ENCODE results near the gene TIAL1. TPM values are rescaled to one million over a fixed set of nuclear protein-coding genes. Genes with fewer than 3 reads are reported as not detected.

TIAL1 gene
- total and polyA plus RNA-seq, 2 donors (not counting 3 experiments of a cell fraction or from before 2014, with no cell fraction given), result 57.7 to 150 TPM

DNA sequence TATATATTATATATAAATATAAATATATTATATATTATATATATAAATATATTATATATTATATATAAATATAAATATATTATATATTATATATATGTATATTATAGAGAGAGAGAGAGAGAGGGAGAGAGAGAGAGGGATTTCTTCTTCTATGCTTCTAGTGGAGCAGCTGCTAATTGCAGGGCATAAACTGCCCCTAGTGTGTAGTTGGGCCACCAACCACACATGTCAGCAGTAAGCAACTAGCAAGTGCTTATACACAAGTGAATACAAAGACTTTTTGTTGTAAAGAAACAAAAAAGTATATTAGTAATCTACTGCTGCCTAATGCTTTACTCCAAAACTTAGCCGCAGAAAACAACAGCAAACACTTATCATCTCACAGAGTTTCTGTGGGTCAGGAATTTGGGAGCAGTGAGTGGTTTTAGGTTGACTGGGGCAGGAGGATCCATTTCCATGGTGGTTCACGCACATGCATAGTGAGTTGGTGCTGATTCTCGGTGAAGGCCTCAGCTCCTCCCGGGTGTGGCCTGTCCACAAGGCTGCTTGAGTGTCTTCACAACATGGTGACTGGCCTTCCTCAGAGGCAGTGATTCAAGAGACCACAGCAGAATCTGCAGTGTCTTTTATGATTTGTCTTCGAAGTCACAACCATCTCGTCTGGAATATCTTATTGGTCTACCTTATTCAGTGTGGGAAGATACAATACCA lies 29.0 kb upstream of the TIAL1 start:
- POLR2A ChIA-PET, result no interaction called here
- Histone ChIP-seq H3K4me1 (ENCODE audit: control insufficient read depth, extremely low read depth, insufficient read depth, low read length) (peaks cover 3% of the 10 kb centered on the region), H2AFZ (ENCODE audit: low read depth, low read length) (no peak overlapping the region), H3K36me3 (ENCODE audit: control insufficient read depth in 2 of 2, extremely low read depth in 1 of 2, insufficient read depth in 2 of 2, low read length in 2 of 2) (no peaks in the 10 kb centered on the region), H3K4me2 (ENCODE audit: insufficient read depth, low read length) (no peak overlapping the region), H3K9me3 (replicated peaks; ENCODE audit: control insufficient read depth, insufficient read depth, low read length) (no peaks in the 10 kb centered on the region), H3K27ac (ENCODE audit: insufficient read depth, low read depth, low read length) (no peak overlapping the region), H3K27me3 (ENCODE audit: control insufficient read depth in 2 of 2, insufficient read depth in 2 of 2, low read length in 2 of 2) (peaks cover 0 to 1% of the 10 kb centered on the region in 2 experiments), H3K9ac (replicated peaks; ENCODE audit: extremely low read depth, insufficient read depth, low read length) (no peak overlapping the region), H3K9me1 (replicated peaks; ENCODE audit: control insufficient read depth, extremely low read depth, insufficient read depth, low read length) (no peaks in the 10 kb centered on the region), H3K4me3 (replicated peaks in 1 of 3; ENCODE audit: insufficient read depth in 1 of 3, low read depth in 1 of 3, low read length in 3 of 3) (no peak overlapping the region), H3K79me2 (ENCODE audit: control insufficient read depth, insufficient read depth, low read length) (no peaks in the 10 kb centered on the region), H4K20me1 (replicated peaks; ENCODE audit: control insufficient read depth, extremely low read depth, insufficient read depth, low read length) (no peaks in the 10 kb centered on the region)
- intact Hi-C loops (cut with micrococcal nuclease), result no loop called here
- DNase-seq (ENCODE audit: low read depth, low spot score), result no peak
- CTCF ChIA-PET, result interaction anchor here (1.6 to 1.8 kb wide), 2 partner anchors 17 to 23 kb away, joined by 4 to 5 read pairs; no protein-coding TSS in a partner anchor
- TF ChIP-seq FOS (IDR thresholded peaks at IDR 0.05; ENCODE audit: borderline replicate concordance, insufficient read depth, low read length) (no peak), JUN (IDR thresholded peaks at IDR 0.05; ENCODE audit: borderline replicate concordance, insufficient read depth, insufficient read length, low read depth) (no peak), GATA2 (IDR thresholded peaks at IDR 0.05; ENCODE audit: insufficient read depth, insufficient read length, low read depth, low read length) (no peak), POLR2A (IDR thresholded peaks at IDR 0.05; ENCODE audit: low read depth, low read length) (no peak), MYC (IDR thresholded peaks at IDR 0.05; ENCODE audit: low read depth, low read length) (no peak), POLR2AphosphoS5 (IDR thresholded peaks at IDR 0.05; ENCODE audit: insufficient read depth, low read depth, low read length) (no peak)
- TF ChIP-seq, protein P1, sequence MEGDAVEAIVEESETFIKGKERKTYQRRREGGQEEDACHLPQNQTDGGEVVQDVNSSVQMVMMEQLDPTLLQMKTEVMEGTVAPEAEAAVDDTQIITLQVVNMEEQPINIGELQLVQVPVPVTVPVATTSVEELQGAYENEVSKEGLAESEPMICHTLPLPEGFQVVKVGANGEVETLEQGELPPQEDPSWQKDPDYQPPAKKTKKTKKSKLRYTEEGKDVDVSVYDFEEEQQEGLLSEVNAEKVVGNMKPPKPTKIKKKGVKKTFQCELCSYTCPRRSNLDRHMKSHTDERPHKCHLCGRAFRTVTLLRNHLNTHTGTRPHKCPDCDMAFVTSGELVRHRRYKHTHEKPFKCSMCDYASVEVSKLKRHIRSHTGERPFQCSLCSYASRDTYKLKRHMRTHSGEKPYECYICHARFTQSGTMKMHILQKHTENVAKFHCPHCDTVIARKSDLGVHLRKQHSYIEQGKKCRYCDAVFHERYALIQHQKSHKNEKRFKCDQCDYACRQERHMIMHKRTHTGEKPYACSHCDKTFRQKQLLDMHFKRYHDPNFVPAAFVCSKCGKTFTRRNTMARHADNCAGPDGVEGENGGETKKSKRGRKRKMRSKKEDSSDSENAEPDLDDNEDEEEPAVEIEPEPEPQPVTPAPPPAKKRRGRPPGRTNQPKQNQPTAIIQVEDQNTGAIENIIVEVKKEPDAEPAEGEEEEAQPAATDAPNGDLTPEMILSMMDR (IDR thresholded peaks at IDR 0.05; ENCODE audit: extremely low read depth in 1 of 2, insufficient read depth in 1 of 2, low read depth in 1 of 2, low read length in 2 of 2), result no peak
- TF ChIP-seq, protein P2, sequence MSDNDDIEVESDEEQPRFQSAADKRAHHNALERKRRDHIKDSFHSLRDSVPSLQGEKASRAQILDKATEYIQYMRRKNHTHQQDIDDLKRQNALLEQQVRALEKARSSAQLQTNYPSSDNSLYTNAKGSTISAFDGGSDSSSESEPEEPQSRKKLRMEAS (IDR thresholded peaks at IDR 0.05; ENCODE audit: insufficient read depth, insufficient read length), result no peak
- dilution Hi-C loops (cut with MboI; ENCODE audit: extremely low pct_ligation_motif_present, low sequenced_read_pairs), result no loop called here
- no TSS peak for BruUV-seq (replicated peaks)
- FAIRE-seq, result no peak

Data from endothelial cell of umbilical vein (primary cell).